Liver (tissue), 9 donors: ENCODE data around the gene GPHN. TPM values are rescaled to one million over a fixed set of nuclear protein-coding genes. Genes with fewer than 3 reads are reported as not detected.

Source experiments
- DNase-seq: peaks from one replicate; pipeline ENCODE4 v3.0.0-alpha.2; 2017; ENCODE audit warnings: low spot score
- H3K27ac ChIP-seq, 2 donors: one replicate each; pipeline ENCODE4 v1.7.0; 2013; ENCODE audit warnings: inconsistent platforms in 2 of 2, low read length in 2 of 2, control low read depth in 1 of 2, low read depth in 1 of 2, mild to moderate bottlenecking in 1 of 2
- H3K27me3 ChIP-seq, 4 donors: one replicate each; pipeline versions ENCODE4 v1.6.1 to v1.7.0; 2013; ENCODE audit warnings: low read length in 3 of 4, inconsistent platforms in 1 of 4, mild to moderate bottlenecking in 1 of 4, moderate library complexity in 1 of 4; ENCODE audit not compliant: control insufficient read depth in 4 of 4, insufficient read depth in 4 of 4
- H3K36me3 ChIP-seq, 4 donors: one replicate each; pipeline versions ENCODE4 v1.6.1 to v1.7.0; 2013; ENCODE audit warnings: low read length in 3 of 4, mild to moderate bottlenecking in 3 of 4, low read depth in 1 of 4, moderate library complexity in 1 of 4; ENCODE audit not compliant: control insufficient read depth in 4 of 4, insufficient read depth in 3 of 4
- H3K4me1 ChIP-seq, 4 donors: one replicate each; pipeline versions ENCODE4 v1.6.1 to v1.7.0; 2013; ENCODE audit warnings: low read length in 3 of 4, mild to moderate bottlenecking in 3 of 4, moderate library complexity in 1 of 4; ENCODE audit not compliant: control insufficient read depth in 4 of 4, insufficient read depth in 4 of 4
- H3K4me3 ChIP-seq, 3 donors: one replicate each; pipeline versions ENCODE4 v1.6.1 to v1.7.0; 2013; ENCODE audit warnings: low read length in 3 of 3, control low read depth in 1 of 3, low read depth in 1 of 3, mild to moderate bottlenecking in 1 of 3
- H3K9ac ChIP-seq, 2 donors: one replicate each; pipeline ENCODE4 v1.7.0; 2013; ENCODE audit warnings: low read length in 2 of 2, mild to moderate bottlenecking in 2 of 2, moderate library complexity in 2 of 2, control low read depth in 1 of 2, low read depth in 1 of 2
- H3K9me3 ChIP-seq, 4 donors: one replicate each; pipeline versions ENCODE4 v1.6.1 to v1.7.0; 2013; ENCODE audit warnings: low read length in 3 of 4; ENCODE audit not compliant: control insufficient read depth in 4 of 4
- ATF3 ChIP-seq: IDR thresholded peaks from 2 replicates; pipeline ENCODE4 v1.6.1; 2016; ENCODE audit warnings: antibody characterized with exemption
- CTCF ChIP-seq: fragments of 150-350 bp; IDR thresholded peaks from 2 replicates; pipeline ENCODE4 v1.5.1; 2017; ENCODE audit warnings: improper control_type of control experiment, low read depth, low read length; ENCODE audit not compliant: missing input control
- EGR1 ChIP-seq, 2 donors: IDR thresholded peaks; 2 replicates each; pipeline ENCODE4 v1.6.1; 2016 to 2018; ENCODE audit warnings: antibody characterized with exemption in 2 of 2, low read depth in 2 of 2
- FOXA1 ChIP-seq: IDR thresholded peaks from 2 replicates; pipeline ENCODE4 v1.6.1; 2016; ENCODE audit warnings: antibody characterized with exemption
- FOXA2 ChIP-seq: IDR thresholded peaks from 2 replicates; pipeline ENCODE4 v1.6.1; 2016; ENCODE audit warnings: antibody characterized with exemption
- GABPA ChIP-seq, 2 donors: IDR thresholded peaks in 1 of 2; conservative IDR thresholded peaks in 1 of 2; 2 replicates each; pipeline ENCODE4 v1.6.1; 2016; ENCODE audit warnings: antibody characterized with exemption in 2 of 2, mild to moderate bottlenecking in 1 of 2, moderate library complexity in 1 of 2
- HNF4A ChIP-seq, 2 donors: conservative IDR thresholded peaks; 2 replicates each; pipeline ENCODE4 v1.6.1; 2016; ENCODE audit warnings: antibody characterized with exemption in 2 of 2, mild to moderate bottlenecking in 2 of 2
- HNF4G ChIP-seq: IDR thresholded peaks from 2 replicates; pipeline ENCODE4 v1.6.1; 2016; ENCODE audit warnings: antibody characterized with exemption
- JUND ChIP-seq, 2 donors: IDR thresholded peaks; 2 replicates each; pipeline ENCODE4 v1.6.1; 2016; ENCODE audit warnings: antibody characterized with exemption in 2 of 2
- MAX ChIP-seq: IDR thresholded peaks from 2 replicates; pipeline ENCODE4 v1.6.1; 2016; ENCODE audit warnings: antibody characterized with exemption
- NR2F2 ChIP-seq: IDR thresholded peaks from 2 replicates; pipeline ENCODE4 v1.6.1; 2016; ENCODE audit warnings: antibody characterized with exemption
- RAD21 ChIP-seq, 2 donors: IDR thresholded peaks; 2 replicates each; pipeline ENCODE4 v1.6.1; 2016; ENCODE audit warnings: antibody characterized with exemption in 2 of 2, mild to moderate bottlenecking in 2 of 2
- REST ChIP-seq: IDR thresholded peaks from 2 replicates; pipeline ENCODE4 v1.6.1; 2016; ENCODE audit warnings: antibody characterized with exemption, mild to moderate bottlenecking
- RXRA ChIP-seq, 2 donors: IDR thresholded peaks; 2 replicates each; pipeline ENCODE4 v1.6.1; 2017 to 2018; ENCODE audit warnings: antibody characterized with exemption in 2 of 2, mild to moderate bottlenecking in 1 of 2
- SP1 ChIP-seq: IDR thresholded peaks from 2 replicates; pipeline ENCODE4 v1.6.1; 2018; ENCODE audit warnings: antibody characterized with exemption, mild to moderate bottlenecking
- TAF1 ChIP-seq: conservative IDR thresholded peaks from 2 replicates; pipeline ENCODE4 v1.6.1; 2016; ENCODE audit warnings: antibody characterized with exemption, mild to moderate bottlenecking
- YY1 ChIP-seq: IDR thresholded peaks from 2 replicates; pipeline ENCODE4 v1.6.1; 2016; ENCODE audit warnings: antibody characterized with exemption, mild to moderate bottlenecking
- ZBTB33 ChIP-seq: IDR thresholded peaks from 2 replicates; pipeline ENCODE4 v1.6.1; 2016; ENCODE audit warnings: antibody characterized with exemption
- WGBS: extraction: QIAGEN DNeasy Blood & Tissue Kit; methylation state at CpG from one replicate; pipeline ENCODE4 v1.1.7; 2013; 5-methylcytosine and 5-hydroxymethylcytosine counted together
- polyA plus RNA-seq, 2 donors: library from polyadenylated mRNA; stranded (reverse) in 1 of 2; unstranded in 1 of 2; fragments of 200-250 nt in 1 of 2; fragments of >200 nt in 1 of 2; fragmentation: Nextera tagmentation in 1 of 2; extraction: Ambion mirVana in 1 of 2; gene quantifications; one replicate each; pipeline versions ENCODE4 v1.2.1 to v1.2.3, GENCODE V29; 2013 to 2015
- total RNA-seq, 2 donors: library from RNA; depleted of rRNA; stranded (reverse); fragments of >200 nt; gene quantifications; one replicate each; pipeline ENCODE4 v1.2.3, GENCODE V29; 2014
- donor health status: healthy.
- donor health status: healthy.
- donor health status: healthy.
- donor health status: healthy.
- donor health status: healthy.

The GPHN gene
- total RNA-seq (10 to 100 TPM; 18.4 to 76.4 TPM), polyA plus RNA-seq (10 to 100 TPM; 29.2 to 65.5 TPM)

GRCh38 chr14:66507722-66508546, at the start of gene GPHN:
TSS of gene GPHN (plus strand) at chr14:66508147.
- Histone ChIP-seq H3K9ac (peak within 1 kb of the TSS; percentile 88 to 94), H3K36me3 (no peaks in the 10 kb centered on the region), H3K9me3 (no peaks in the 10 kb centered on the region), H3K4me1 (peaks cover 0 to 32% (median 10%) of the 10 kb centered on the region in 4 donors), H3K27me3 (no peaks in the 10 kb centered on the region), H3K4me3 (peak within 1 kb of the TSS; percentile 90 to 99 (median 99)), H3K27ac (peak within 1 kb of the TSS; percentile 95 to 96)
- TF ChIP-seq YY1 (peak; percentile 80), GABPA (IDR thresholded peaks at IDR 0.05 in 1 of 2, conservative IDR thresholded peaks at IDR 0.05 in 1 of 2) (no peak), ZBTB33 (peak; percentile 88), RXRA (IDR thresholded peaks at IDR 0.05) (peak; percentile 50 to 58), CTCF (no peak), TAF1 (peak; percentile 95), RAD21 (IDR thresholded peaks at IDR 0.05) (peak in 1 of 2 donors; percentile 41), EGR1 (IDR thresholded peaks at IDR 0.05; ENCODE audit: low read depth in 2 of 2) (peak; percentile 100), FOXA2 (no peak), JUND (IDR thresholded peaks at IDR 0.05) (peak in 1 of 2 donors; percentile 40), NR2F2 (no peak), HNF4G (peak; percentile 13), ATF3 (no peak), MAX (peak; percentile 89), HNF4A (conservative IDR thresholded peaks at IDR 0.05) (peak; percentile 32 to 59), FOXA1 (peak; percentile 27), REST (peak; percentile 95), SP1 (peak; percentile 76)
- DNase-seq = peak; percentile 87
- under 1% methylated on average over 91 of the region's 91 CpGs for WGBS
